ENCODE measurements around the gene TNFRSF12A.

DNA sequence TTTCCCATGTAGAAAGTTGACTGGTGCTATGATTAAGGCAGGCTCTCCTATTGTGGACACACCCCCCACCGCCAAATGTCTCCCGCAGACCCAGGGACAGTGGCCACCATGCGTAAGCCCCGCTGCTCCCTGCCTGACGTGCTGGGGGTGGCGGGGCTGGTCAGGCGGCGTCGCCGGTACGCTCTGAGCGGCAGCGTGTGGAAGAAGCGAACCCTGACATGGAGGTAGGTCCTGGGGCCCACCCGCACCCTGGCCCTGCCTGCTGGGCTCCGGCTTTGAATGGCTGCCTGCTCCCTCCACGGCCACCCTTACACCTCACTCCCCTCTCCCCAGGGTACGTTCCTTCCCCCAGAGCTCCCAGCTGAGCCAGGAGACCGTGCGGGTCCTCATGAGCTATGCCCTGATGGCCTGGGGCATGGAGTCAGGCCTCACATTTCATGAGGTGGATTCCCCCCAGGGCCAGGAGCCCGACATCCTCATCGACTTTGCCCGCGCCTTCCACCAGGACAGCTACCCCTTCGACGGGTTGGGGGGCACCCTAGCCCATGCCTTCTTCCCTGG is 29.8 kb downstream of the TNFRSF12A start:
- TF ChIP-seq GATA2 (IDR thresholded peaks at IDR 0.05; ENCODE audit: low read depth, low read length) = no peak
- no peak for TF ChIP-seq GATA3 (IDR thresholded peaks at IDR 0.05; ENCODE audit: low read depth, low read length)

All from SH-SY5Y (cell line).